CD1c-positive myeloid dendritic cell (primary cell): Measurements from ENCODE around the gene HSD17B8.

ENCODE experiments used
- DNase-seq: peaks from one replicate; pipeline ENCODE4 v3.0.0-alpha.2; 2016; ENCODE audit errors: extremely low spot score

HSD17B8 gene

DNA sequence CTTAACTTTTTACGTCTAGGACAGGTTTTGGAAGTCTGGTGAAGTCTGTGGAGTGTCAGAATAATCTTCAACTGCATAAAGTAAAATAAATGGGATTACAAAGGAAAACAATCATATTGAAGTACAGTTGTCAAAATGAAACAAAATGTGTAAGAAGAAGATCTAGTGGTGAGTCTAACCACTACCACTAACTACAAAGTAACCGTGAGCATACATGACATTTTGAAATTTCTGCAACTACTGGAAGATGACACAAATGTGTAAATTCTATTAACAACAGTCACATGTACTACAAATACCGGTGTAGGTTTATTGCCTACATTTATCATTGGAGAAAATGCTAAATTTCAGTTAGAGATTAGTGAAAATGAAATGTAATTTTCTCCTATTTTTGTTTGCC is 37.5 kb downstream of the HSD17B8 start:
- no peak for DNase-seq

DNA sequence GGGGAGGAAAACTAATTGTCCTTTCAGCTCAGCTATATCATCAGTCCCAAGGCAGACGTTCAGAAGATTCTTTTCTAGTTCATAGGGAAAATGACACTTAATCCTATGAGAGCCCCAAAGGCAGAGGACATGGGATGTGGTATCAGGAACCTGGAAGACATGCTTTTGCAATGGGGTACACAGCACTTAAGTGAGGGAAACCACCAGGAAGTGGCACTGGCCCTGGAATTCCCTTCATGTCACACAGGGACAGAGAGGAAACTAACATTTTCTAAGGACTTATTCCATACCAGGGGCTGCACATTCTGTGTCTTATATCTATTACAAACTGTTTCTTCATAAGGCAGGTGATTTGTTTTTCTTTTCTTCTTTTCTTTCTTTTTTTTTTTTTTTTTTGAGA is 39.0 kb downstream of the HSD17B8 start:
- peak; percentile 3 for DNase-seq

DNA sequence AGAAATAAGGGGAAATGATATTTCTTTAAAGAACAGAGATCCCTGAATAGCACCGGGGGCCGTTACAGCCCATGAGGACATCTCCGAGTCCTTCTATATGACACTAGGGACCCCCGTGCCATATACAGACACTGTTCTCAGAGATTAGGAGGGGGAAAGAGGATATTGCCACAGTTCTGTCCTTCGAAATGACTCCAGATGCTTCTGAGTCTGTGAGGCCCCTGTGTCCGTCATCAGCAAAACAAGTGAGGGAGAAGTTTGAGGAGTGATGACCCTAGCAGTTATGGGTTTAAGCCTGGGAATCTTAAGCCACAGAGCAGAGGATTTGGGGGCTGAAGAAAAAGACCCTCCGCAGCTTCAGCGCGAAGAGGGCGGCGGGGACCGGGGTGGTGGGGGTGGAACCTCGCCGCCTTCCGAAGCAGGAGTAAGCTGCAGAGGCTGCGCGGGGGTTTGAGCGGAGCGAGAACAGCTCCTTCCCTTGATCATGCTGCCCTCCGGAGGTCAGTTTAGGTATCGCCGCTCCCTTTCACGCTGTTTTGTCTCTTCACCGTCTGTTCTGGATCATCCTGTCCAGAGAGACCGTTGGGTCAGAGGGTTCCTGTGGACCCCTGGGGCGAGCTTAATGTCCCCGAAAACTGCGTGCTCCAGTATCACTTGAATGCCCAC is 43.7 kb downstream of the HSD17B8 start:
- DNase-seq, result peak; percentile 91

DNA sequence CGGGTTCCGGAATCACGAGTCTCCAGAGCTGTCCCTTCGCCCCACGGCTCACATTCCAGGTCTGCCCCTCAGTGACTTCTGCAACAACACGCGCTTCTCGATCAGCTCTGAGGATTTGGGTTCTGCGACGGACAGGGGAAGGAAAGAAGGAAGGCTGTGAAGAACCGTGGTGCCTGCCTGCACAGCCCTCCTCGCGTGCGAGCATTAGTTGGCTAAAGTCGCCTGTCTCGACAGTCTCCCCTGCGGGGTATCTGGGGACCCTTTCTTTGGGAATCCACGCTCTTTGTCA is 44.1 kb downstream of the HSD17B8 start:
- no peak for DNase-seq

DNA sequence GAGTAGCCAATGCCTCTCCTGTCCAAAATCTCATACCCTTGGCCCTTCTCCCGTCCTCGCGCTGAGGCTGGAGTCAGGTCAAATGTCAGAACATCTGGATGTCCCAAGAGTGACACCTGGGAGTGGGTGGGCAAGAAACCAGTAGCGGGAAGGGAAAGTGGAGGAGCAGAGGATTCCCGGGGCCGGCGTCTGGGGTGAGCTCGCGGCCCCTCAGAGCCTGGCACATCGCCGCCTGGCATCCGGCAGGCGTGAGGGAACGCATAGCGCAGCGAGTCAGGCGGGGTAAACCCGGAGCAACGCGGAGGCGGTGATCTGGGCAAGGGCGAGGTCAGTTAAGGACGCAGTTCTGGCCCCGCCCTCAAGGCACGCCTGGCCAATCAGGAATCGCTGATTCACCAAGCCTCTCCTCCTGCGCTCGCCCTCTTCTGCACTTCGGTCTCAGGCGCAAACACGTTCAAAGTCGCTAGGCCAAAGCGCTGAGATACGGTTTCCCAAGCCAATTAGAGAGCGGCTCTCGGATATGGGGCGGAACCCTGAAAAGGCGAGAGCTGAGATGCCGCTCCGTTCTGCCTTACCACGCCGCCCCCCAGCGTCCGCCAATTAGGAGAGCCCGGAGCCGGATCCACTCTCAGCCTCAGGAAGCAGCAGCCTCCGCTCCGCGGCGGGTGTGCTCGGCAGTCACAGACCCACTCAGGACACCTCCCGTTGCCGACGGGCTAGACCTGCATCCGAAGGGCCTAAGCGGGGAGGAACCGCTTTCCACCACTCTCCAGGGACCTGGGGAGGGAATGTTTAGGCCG is 44.7 kb downstream of the HSD17B8 start:
- DNase-seq, result peak; percentile 99

DNA sequence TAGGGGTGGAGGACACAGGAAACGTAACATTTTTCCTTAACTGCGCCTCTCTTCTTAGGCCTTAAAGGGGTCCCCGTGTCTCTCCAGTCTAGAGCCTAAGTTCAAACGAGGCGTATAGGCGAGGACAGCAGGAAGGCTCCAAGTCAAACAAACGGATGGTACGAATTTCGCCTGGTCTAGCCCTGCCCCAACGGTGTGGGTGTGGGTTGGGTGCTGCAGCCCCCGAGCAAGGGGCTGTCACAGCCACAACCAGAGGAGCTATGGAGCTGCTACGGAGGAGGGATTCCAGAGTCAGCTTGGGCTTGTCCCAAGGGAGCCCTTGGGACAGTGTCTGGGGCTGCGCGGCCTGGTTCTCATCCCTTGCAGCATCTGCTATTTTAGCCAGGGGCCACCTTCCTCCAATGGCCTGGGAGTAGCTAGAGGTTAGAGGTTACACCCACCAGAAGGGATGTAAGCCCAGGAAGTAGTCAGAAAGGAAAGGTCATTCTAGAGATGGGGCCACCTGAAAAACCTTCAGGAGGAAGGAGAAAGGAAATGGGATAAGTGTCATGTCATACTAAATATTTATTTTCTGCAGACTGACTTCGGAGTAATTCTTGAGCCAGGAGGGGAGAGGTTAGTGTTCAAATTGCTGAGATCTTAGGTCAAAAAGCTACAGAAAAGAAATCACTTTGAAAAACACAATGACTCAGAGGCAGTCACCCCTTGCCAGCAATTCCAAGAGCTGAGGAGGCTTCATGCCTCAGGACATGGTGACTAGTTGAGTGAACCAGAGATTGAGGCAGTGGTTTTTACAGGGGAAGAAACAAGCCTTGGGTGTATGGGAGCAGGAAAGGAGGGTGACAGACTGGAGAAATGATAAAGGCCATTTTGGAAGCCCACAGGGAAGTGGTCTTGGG is 45.5 kb downstream of the HSD17B8 start:
- no peak for DNase-seq

DNA sequence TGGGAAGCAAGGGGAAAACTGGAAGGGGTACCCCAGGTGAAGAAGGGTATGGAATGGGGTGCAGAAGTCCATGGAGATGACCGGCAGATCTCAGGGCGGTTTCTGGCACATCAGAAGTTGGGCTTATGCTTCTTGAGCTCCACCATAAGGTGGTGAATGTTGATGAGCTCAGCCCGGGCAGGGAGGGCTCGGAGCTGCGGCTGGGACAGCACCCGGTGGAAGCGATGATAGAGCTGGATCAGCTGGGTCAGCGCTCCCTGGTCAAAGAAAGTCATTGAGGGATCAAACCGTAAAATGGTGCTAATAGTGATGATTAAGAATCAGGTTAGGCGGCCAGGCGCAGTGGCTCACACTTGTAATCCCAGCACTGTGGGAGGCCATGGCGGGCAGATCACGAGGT is 46.3 kb downstream of the HSD17B8 start:
- no peak for DNase-seq

DNA sequence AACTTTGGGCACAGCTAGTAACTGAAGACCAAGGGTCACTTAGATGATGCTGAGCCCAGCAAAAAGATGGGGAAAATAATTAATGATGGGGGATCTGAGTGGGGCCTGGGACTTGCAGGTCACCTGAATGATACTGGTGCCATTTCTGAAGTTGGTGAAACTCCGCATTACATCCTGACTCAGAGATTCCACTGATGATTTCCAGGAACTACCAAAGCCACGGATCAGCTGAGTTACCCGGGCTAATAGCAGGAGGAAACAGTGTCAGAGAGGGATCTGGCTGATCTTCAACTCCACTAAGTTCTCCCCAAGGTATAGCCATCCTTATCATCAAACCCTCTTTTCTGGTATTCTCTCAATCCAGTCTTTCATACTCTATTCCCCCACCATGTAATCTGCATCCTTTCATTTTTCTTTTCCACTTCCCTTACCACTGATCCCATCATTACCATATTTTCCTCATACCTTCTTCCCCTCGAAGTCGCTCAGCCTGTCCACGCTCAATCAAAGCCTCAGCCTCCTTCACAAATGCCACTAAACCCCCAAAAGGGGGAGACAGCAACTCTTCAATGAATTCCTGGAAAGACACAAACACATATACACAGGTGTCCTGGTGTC is 47.0 kb downstream of the HSD17B8 start:
- peak; percentile 7 for DNase-seq

DNA sequence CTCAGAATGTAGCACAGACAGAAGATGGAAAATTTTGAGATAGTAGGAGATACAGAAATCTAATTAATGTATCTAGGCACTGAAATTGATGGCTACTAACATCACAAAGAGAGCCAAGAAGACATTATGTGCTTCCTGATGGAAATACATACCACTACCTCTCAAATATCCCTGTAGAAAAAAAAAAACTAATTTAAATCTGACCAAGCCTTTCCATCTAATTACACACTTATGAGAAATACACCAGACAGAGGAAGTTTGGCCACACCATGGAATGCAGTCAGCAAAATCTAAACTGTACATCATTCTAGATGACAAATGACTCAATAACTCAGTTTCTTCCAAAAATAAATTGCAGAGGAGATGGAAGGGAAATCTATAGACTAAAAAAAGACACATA is 48.3 kb downstream of the HSD17B8 start:
- DNase-seq, result no peak

DNA sequence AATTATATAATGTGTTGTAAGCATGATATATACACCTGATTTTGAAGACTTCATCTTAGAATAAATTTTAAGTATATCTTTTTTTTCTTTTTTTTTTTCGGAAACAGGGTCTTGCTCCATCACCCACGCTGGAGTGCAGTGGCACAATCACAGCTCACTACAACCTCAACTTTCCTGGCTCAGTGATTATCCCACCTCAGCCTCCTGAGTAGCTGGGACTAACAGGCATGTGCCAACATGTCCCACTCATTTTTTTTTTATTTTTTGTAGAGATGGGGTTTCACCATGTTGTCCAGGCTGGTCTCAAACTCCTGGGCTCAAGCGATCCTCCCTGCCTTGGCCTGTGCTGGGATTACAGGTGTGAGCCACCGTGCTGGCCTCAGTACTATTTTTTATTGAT is 50.1 kb downstream of the HSD17B8 start:
- no peak for DNase-seq
